ENCODE data around the gene ZDHHC8. TPM values are rescaled to one million over a fixed set of nuclear protein-coding genes. Genes with fewer than 3 reads are reported as not detected.

ZDHHC8 gene
- total RNA-seq, 2 donors from 2014 or later, result 53.9 to 124 TPM

DNA sequence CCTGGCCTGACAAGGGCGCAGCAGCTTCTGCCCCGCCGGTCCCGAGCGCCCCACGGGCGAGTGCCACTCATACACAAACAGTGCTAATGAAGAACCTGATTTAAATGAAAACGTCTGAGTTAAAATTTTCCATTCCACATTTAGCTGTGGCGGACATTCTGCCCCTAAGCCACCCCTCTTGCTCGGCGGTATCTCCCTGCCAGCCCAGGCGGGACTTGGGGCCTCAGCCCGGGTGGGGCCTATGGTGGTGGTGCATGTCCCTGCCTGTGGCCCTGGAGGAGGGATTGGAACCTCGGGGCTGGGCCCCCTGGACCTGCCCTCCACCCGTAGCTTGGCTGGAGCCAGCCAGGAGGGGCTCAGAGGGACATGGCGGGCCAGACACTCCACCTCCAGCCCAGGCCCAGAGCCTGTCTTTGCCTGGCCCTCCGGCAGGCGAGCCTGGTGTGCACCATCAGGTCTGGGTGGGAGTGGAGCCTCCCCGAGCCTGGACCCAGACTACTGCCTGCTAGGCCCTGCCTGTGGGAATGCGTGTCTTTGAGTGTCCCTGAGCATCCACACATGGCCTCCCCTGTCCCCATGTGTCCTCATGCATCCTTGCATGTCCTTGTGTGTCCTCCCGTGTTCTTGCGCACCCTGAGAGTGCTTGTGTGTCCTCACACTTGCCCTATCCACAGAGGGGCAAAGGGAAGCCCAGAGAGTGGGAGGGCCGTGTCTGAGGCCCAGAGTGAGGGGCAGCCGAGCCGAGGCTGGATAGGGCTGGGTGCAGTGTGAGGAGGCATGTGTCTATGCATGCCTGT, 4.4 kb downstream of the ZDHHC8 start:
- no peak overlapping the region for H3K27ac Mint-ChIP-seq
- H3K36me3 Mint-ChIP-seq, result no peaks in the 10 kb centered on the region
- DNase-seq (ENCODE audit: low spot score) (no peak), ATAC-seq (no peak)
- no peak overlapping the region for H3K4me3 Mint-ChIP-seq
- no peaks in the 10 kb centered on the region for H3K27me3 Mint-ChIP-seq
- H3K9me3 Mint-ChIP-seq, result no peaks in the 10 kb centered on the region
- peaks cover 0 to 22% of the 10 kb centered on the region in 2 donors for H3K4me1 Mint-ChIP-seq (ENCODE audit: low read depth in 2 of 2)

DNA sequence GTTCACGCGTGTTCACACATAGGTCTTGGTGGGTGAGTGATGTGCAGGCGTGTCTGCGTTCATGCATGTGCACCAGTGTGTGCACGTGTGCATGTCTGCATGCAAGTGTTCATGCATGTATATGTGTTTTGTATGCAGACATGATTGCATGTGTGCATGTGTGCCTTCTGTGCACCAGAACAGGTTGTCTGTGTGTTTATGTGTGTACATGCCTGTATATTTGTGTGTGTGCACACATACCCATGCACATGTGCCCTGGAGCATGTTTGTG, 4.9 kb downstream of the ZDHHC8 start:
- no peak for DNase-seq (ENCODE audit: low spot score)

DNA sequence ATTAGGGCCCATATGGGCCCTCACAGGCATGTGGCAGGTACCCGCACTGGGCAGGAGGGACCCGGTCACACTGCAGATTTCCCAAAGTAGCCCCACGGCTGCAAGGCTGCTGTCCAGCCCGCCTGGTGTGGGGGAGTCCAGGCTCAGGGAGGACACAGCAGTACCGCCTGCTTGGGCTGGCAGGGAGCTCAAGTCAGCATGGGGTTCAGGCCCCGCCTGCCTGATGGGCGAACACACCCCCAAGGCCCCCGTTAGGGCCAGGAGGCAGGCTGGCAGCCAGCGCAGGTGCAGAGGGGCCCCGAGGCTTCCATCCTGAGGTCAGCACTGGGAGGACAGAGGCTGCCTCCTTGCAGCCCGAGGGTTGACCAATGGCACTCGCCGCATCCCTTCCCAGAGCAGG, 5.5 kb downstream of the ZDHHC8 start:
- no peak for ATAC-seq

More for the DNA sequence above, 4.9 kb downstream of the ZDHHC8 start:
- ATAC-seq, result no peak
- Mint-ChIP-seq H3K27me3 (no peaks in the 10 kb centered on the region), H3K4me3 (no peak overlapping the region), H3K4me1 (ENCODE audit: low read depth in 2 of 2) (peaks cover 0 to 22% of the 10 kb centered on the region in 2 donors), H3K9me3 (no peaks in the 10 kb centered on the region), H3K27ac (no peak overlapping the region), H3K36me3 (no peaks in the 10 kb centered on the region)

DNA sequence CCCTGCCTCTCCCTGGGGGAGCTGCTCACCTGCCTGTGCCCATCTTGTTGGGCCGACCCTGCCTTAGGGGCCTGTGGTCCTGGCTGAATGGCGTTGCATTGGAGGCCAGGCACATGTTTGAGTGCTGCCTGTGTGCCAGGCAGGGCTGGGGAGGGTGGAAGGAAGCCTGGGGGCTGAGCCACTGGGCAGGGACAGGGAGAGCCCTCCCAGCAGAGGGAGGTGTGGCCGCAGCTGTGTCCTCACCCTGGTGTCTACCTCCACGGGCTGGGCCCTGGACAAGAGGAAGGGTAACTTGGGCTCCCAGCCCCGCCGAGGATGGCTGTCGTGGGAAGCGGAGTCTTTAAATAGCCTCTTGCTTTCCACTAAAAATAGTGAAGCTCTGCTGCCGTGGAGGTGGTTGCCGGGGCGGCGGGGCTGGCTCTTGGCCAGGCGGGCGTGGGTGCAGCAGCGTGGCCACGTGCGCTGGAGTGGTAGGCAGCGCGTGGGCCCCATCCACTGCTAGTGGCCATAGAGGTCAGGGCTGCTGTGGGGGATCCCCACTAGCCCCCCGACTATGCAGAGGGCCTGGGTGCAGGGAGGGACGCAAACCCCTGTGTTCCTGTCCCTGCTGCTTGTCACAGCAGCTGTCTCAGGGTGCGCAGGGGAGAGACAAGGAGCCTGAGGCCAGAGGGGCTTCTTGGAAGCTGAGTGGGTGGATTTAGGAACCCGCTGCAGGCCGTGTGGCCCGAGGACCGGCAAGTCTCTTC, 6.2 kb downstream of the ZDHHC8 start:
- Mint-ChIP-seq H3K4me1 (ENCODE audit: low read depth in 2 of 2) (peaks cover 0 to 21% of the 10 kb centered on the region in 2 donors), H3K4me3 (no peak overlapping the region), H3K9me3 (no peaks in the 10 kb centered on the region), H3K36me3 (no peaks in the 10 kb centered on the region), H3K27ac (no peak overlapping the region), H3K27me3 (no peaks in the 10 kb centered on the region)
- no peak for DNase-seq (ENCODE audit: low spot score)
- ATAC-seq, result no peak

More for the DNA sequence above, 5.5 kb downstream of the ZDHHC8 start:
- no peaks in the 10 kb centered on the region for H3K36me3 Mint-ChIP-seq
- peaks cover 0 to 22% of the 10 kb centered on the region in 2 donors for H3K4me1 Mint-ChIP-seq (ENCODE audit: low read depth in 2 of 2)
- no peaks in the 10 kb centered on the region for H3K27me3 Mint-ChIP-seq
- H3K27ac Mint-ChIP-seq, result no peak overlapping the region
- no peak overlapping the region for H3K4me3 Mint-ChIP-seq
- no peaks in the 10 kb centered on the region for H3K9me3 Mint-ChIP-seq
- no peak for DNase-seq (ENCODE audit: low spot score)

DNA sequence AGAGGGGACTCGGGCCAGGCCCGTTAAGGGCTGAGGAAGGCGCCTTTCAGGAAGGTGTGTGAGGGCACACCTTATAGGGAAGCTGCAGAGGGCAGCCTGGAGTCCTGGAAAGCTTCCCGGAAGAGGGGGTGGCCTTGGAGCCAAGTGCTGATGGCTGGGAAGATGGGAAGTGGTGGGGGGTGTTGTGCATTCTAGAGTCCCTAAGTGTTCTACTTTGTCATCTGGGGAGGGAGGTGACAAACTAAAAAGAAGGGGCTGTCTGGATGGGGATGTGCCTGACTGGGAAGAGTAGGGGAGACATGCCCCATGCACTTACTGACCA, 6.8 kb downstream of the ZDHHC8 start:
- H3K36me3 Mint-ChIP-seq, result no peaks in the 10 kb centered on the region
- no peak for ATAC-seq
- no peak overlapping the region for H3K27ac Mint-ChIP-seq
- H3K9me3 Mint-ChIP-seq, result no peaks in the 10 kb centered on the region
- H3K27me3 Mint-ChIP-seq, result no peaks in the 10 kb centered on the region
- no peak for DNase-seq (ENCODE audit: low spot score)
- H3K4me1 Mint-ChIP-seq (ENCODE audit: low read depth in 2 of 2), result peaks cover 0 to 18% of the 10 kb centered on the region in 2 donors
- H3K4me3 Mint-ChIP-seq, result no peak overlapping the region

DNA sequence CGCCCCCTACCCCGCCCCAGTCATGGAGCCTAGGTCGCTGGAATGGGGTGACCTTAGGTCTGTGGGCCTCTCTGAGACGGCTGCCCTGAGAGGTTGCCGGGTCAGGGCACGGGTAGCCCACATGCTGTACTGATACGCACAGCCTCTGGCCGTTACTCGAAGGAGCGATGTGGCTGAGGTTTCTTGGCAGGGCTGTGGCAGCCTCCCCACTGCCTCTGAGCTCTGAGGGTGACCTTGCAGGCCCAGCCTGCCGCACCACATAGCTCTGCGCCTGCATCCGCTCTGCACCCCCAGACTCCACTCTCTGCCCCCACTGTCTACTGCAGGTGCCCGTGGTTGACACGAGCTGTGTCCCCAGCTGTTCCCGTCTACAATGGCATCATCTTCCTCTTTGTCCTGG, 7.3 kb downstream of the ZDHHC8 start:
- no peaks in the 10 kb centered on the region for H3K9me3 Mint-ChIP-seq
- ATAC-seq, result no peak
- peaks cover 0 to 18% of the 10 kb centered on the region in 2 donors for H3K4me1 Mint-ChIP-seq (ENCODE audit: low read depth in 2 of 2)
- no peak overlapping the region for H3K4me3 Mint-ChIP-seq
- no peak for DNase-seq (ENCODE audit: low spot score)
- no peaks in the 10 kb centered on the region for H3K36me3 Mint-ChIP-seq
- H3K27me3 Mint-ChIP-seq, result no peaks in the 10 kb centered on the region
- H3K27ac Mint-ChIP-seq, result no peak overlapping the region

DNA sequence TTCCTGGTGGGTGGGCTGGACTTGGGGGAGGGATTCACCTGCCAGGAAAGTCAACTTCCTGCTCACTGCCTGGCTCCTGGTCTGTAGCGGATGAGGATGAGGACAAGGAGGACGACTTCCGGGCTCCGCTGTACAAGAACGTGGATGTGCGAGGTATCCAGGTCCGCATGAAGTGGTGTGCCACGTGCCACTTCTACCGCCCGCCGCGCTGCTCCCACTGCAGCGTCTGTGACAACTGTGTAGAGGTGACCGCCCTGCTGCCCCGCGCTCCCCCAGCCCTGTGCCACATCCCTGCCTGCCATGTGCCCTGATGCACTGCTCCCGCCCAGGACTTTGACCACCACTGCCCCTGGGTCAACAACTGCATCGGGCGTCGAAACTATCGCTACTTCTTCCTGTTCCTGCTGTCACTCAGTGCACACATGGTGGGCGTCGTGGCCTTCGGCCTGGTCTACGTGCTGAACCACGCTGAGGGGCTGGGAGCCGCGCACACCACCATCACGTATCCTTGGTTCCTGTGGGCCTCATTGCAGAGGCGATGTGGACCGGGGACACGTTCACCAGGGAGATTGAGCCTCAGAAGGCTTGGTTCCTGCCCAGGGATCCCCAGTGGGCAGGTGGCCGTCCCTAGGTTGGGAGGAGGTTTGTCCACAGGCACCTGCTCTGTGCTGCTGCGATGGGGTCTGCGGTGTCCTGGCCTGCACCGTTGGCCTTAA, 7.9 kb downstream of the ZDHHC8 start:
- ATAC-seq, result no peak
- Mint-ChIP-seq H3K27me3 (no peaks in the 10 kb centered on the region), H3K9me3 (no peaks in the 10 kb centered on the region), H3K27ac (no peak overlapping the region), H3K4me3 (no peak overlapping the region), H3K4me1 (ENCODE audit: low read depth in 2 of 2) (peaks cover 0 to 18% of the 10 kb centered on the region in 2 donors), H3K36me3 (no peaks in the 10 kb centered on the region)
- no peak for DNase-seq (ENCODE audit: low spot score)

DNA sequence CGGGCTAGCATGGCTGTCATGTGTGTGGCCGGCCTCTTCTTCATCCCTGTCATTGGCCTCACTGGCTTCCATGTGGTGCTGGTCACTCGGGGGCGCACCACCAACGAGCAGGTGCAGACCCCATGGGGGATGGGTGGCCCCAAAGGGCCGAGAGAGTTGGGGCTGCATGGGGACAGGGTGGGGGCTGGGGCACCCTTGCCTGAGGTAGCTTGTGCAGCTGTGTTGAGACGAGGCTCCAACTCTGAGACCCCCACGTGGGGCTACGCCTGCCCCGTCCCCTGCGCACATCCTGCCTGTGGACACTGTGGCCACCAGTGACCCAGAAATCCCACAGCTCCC, 8.5 kb downstream of the ZDHHC8 start:
- no peaks in the 10 kb centered on the region for H3K27me3 Mint-ChIP-seq
- ATAC-seq, result no peak
- DNase-seq (ENCODE audit: low spot score), result no peak
- H3K36me3 Mint-ChIP-seq, result no peaks in the 10 kb centered on the region
- no peak overlapping the region for H3K27ac Mint-ChIP-seq
- no peak overlapping the region for H3K4me3 Mint-ChIP-seq
- H3K4me1 Mint-ChIP-seq (ENCODE audit: low read depth in 2 of 2), result peaks cover 0 to 18% of the 10 kb centered on the region in 2 donors
- no peaks in the 10 kb centered on the region for H3K9me3 Mint-ChIP-seq

DNA sequence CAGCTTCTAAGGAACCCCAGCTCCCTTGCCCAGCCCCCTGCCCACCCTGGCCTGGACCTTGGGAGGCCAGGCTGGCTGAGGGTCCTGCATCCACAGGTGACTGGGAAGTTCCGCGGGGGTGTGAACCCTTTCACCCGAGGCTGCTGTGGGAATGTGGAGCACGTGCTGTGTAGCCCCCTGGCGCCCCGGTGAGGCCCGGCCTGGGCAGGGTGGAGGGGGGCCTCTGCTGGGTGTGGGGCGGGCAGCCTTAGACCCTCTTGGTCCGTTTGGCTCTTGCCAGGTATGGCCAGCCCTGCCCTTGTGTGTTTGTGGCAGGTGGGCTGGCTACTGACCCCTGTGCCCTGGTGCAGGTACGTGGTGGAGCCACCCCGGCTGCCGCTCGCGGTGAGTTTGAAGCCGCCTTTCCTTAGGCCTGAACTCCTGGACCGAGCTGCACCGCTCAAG, 8.9 kb downstream of the ZDHHC8 start:
- ATAC-seq (no peak), DNase-seq (ENCODE audit: low spot score) (no peak)
- H3K27ac Mint-ChIP-seq, result no peak overlapping the region
- H3K4me1 Mint-ChIP-seq (ENCODE audit: low read depth in 2 of 2), result peaks cover 0 to 18% of the 10 kb centered on the region in 2 donors
- no peaks in the 10 kb centered on the region for H3K9me3 Mint-ChIP-seq
- no peak overlapping the region for H3K4me3 Mint-ChIP-seq
- H3K36me3 Mint-ChIP-seq, result no peaks in the 10 kb centered on the region
- H3K27me3 Mint-ChIP-seq, result no peaks in the 10 kb centered on the region

DNA sequence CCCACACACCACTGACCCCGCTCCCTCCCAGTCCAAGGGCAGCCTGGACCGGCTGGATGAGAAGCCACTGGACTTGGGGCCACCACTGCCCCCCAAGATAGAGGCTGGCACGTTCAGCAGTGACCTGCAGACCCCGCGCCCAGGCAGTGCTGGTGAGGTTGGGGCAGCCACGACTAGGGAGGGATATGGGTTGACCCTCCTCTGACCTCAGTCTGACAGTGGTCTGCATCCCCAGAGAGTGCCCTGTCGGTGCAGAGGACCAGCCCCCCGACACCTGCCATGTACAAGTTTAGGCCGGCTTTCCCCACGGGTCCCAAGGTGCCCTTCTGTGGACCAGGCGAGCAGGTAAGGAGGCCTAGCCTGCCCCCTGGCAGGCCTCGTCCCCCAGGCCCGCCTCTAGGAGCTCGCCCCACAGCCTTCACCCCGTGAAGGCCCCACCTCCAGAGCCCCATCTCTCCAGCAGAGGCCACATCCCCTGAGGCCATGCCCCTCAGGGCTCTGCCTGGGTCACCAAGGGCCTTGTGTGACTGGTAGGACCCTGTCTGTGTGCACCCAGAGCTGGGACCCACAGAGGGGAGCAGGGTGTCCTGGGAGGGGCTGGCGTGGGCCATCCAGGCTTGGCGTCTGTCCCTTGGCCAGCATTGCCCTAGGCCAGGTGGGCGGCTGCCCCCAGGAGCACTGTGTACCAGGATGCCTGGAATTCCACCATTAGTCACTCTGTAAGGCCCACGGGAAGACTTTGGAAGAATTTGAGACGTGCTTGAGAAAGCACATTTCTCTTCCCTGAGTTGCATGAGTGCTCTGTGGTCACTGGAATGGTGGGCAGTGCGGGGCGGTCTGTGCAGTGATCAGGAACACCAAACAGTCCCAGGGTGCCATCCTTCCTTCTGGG, 9.8 kb downstream of the ZDHHC8 start:
- no peak for DNase-seq (ENCODE audit: low spot score)
- Mint-ChIP-seq H3K4me3 (no peak overlapping the region), H3K4me1 (ENCODE audit: low read depth in 2 of 2) (peaks cover 0 to 15% of the 10 kb centered on the region in 2 donors), H3K27me3 (no peaks in the 10 kb centered on the region), H3K27ac (no peak overlapping the region), H3K9me3 (no peaks in the 10 kb centered on the region), H3K36me3 (no peaks in the 10 kb centered on the region)
- no peak for ATAC-seq

DNA sequence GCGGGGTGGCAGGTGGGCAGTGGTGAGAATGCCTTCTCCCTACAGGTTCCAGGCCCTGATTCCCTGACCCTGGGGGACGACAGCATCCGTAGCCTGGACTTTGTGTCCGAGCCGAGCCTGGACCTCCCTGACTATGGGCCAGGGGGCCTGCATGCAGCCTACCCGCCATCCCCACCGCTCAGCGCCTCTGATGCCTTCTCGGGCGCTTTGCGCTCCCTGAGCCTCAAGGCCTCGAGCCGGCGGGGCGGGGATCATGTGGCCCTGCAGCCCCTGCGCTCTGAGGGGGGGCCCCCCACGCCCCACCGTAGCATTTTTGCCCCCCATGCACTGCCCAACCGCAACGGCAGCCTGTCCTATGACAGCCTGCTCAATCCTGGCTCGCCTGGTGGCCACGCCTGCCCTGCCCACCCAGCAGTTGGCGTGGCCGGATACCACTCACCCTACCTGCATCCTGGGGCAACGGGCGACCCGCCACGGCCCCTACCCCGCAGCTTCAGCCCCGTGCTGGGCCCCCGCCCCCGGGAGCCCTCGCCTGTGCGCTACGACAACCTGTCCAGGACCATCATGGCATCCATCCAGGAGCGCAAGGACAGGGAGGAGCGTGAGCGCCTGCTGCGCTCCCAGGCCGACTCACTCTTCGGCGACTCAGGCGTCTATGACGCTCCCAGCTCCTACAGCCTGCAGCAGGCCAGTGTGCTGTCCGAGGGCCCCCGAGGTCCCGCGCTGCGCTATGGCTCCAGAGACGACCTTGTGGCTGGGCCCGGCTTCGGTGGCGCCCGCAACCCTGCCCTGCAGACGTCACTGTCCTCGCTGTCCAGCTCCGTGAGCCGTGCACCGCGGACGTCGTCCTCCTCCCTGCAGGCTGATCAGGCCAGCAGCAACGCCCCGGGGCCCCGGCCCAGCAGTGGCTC, 11.4 kb downstream of the ZDHHC8 start:
- Mint-ChIP-seq H3K27me3 (no peaks in the 10 kb centered on the region), H3K27ac (no peak overlapping the region), H3K4me3 (no peak overlapping the region), H3K4me1 (ENCODE audit: low read depth in 2 of 2) (peaks cover 0 to 9% of the 10 kb centered on the region in 2 donors), H3K36me3 (no peaks in the 10 kb centered on the region), H3K9me3 (no peaks in the 10 kb centered on the region)
- ATAC-seq, result no peak
- no peak for DNase-seq (ENCODE audit: low spot score)

DNA sequence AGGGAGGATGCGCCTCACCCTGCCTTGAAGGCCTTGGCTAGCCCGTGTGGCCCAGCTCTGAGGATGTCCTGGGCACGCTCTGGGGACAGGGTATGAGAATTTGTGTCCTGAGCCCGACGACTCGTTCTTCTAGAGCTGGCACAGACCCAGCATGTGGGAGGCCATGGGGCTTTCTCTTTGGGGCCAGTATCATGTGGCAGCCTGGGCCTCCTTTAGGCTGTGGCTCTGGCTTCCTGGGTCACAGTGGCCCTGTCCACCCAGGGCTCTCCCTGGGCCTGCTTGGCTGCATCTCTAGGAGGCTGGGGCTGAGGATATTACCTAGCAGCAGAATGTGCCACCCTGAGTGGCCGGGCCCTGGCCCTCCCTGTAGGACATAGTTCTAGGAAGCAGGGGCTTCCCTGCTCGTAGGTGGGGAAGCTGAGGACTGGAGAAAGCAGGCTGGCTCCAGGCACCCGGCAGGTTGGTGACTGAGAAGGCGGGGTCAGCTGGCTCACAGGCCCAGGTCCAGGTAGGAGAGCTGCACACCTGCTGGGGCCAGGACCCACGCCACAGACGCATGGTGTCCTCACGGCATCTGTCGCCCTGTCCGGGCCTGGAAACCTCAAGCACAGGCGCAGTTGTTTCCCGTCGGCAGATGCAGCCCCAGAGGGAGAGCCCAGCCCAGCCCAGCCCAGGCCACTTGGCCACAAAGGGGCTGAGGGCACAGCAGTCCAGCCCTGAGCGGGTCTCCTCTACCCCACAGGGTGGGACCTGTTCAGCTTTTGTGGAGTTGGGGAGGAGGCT, 12.5 kb downstream of the ZDHHC8 start:
- DNase-seq (ENCODE audit: low spot score), result no peak
- H3K27me3 Mint-ChIP-seq, result no peaks in the 10 kb centered on the region
- no peak for ATAC-seq
- H3K9me3 Mint-ChIP-seq, result no peaks in the 10 kb centered on the region
- H3K4me1 Mint-ChIP-seq (ENCODE audit: low read depth in 2 of 2), result peaks cover 0 to 2% of the 10 kb centered on the region in 2 donors
- no peak overlapping the region for H3K27ac Mint-ChIP-seq
- H3K4me3 Mint-ChIP-seq, result no peak overlapping the region
- H3K36me3 Mint-ChIP-seq, result no peaks in the 10 kb centered on the region

Data from natural killer cell treated with Interleukin-12 subunit alpha and Interleukin-12 subunit beta and Interleukin-15 and Interleukin-18, amount 100 ng/mL, for 72 hours (primary cell).